HepG2 (cell line): ENCODE data around the gene MRPL34. TPM values are rescaled to one million over a fixed set of nuclear protein-coding genes. Genes with fewer than 3 reads are reported as not detected.
A peak's percentile ranks its signal among the peaks of the same experiment; 100 is the strongest.

Source experiments
- ADNP ChIP-seq: sonication (generic); formaldehyde crosslinking; IDR thresholded peaks from 2 replicates; pipeline ENCODE4 v1.4.0; 2020; ENCODE audit warnings: missing genetic modification reagents
- CCAR2 ChIP-seq: fragments of 200-400 bp; formaldehyde crosslinking; optimal IDR thresholded peaks from 2 replicates; pipeline ENCODE3; 2018; ENCODE audit warnings: low read depth, mild to moderate bottlenecking, low read length, moderate library complexity
- DNMT3B ChIP-seq: conservative IDR thresholded peaks from 2 replicates; pipeline ENCODE4 v1.6.1; 2016; ENCODE audit warnings: missing biosample characterization, control low read depth
- MED13 ChIP-seq: sonication (generic); formaldehyde crosslinking; IDR thresholded peaks from 2 replicates; pipeline ENCODE4 v1.5.0; 2020; ENCODE audit warnings: missing genetic modification reagents
- NCOA5 ChIP-seq: sonication (generic); formaldehyde crosslinking; IDR thresholded peaks from 2 replicates; pipeline ENCODE4 v1.4.0; 2020; ENCODE audit warnings: missing genetic modification reagents
- RXRA ChIP-seq: sonication (generic); formaldehyde crosslinking; IDR thresholded peaks from 2 replicates; pipeline ENCODE4 v1.5.1; 2020; ENCODE audit warnings: missing genetic modification reagents
- SOX5 ChIP-seq: IDR thresholded peaks from 2 replicates; pipeline ENCODE4 v1.6.1; 2016; ENCODE audit warnings: borderline replicate concordance
- SUZ12 ChIP-seq: fragments of 150-350 bp; IDR thresholded peaks from 2 replicates; pipeline ENCODE4 v1.6.1; 2014; ENCODE audit warnings: low read depth, low read length
- TBL1XR1 ChIP-seq: fragments of 150-350 bp; IDR thresholded peaks from 2 replicates; pipeline ENCODE4 v1.6.1; 2014; ENCODE audit warnings: borderline replicate concordance, low read length; ENCODE audit not compliant: partially characterized antibody
- YEATS2 ChIP-seq: sonication (generic); formaldehyde crosslinking; IDR thresholded peaks from 2 replicates; pipeline ENCODE4 v1.4.0; 2020; ENCODE audit warnings: missing genetic modification reagents, borderline replicate concordance
- ZBTB42 ChIP-seq: sonication (generic); formaldehyde crosslinking; IDR thresholded peaks from 2 replicates; pipeline ENCODE4 v1.5.0; 2020; ENCODE audit warnings: mild to moderate bottlenecking, missing genetic modification reagents
- ZNF296 ChIP-seq: sonication (generic); formaldehyde crosslinking; conservative IDR thresholded peaks from 2 replicates; pipeline ENCODE4 v1.5.0; 2020; ENCODE audit warnings: mild to moderate bottlenecking, missing genetic modification reagents
- ZNF546 ChIP-seq: sonication (generic); formaldehyde crosslinking; conservative IDR thresholded peaks from 2 replicates; pipeline ENCODE4 v1.8.1; 2023; ENCODE audit warnings: mild to moderate bottlenecking, missing genetic modification reagents
- ZNF644 ChIP-seq: IDR thresholded peaks from 2 replicates; pipeline ENCODE4 v1.6.1; 2016; ENCODE audit warnings: low read depth
- polyA plus RNA-seq, 8 experiments: library from polyadenylated mRNA; depleted of rRNA in 3 of 8; stranded (reverse) in 7 of 8; unstranded in 1 of 8; fragments of >200 nt; fragmentation: Illumina TruSeq in 4 of 8; extraction: Trizol in 4 of 8; gene quantifications; 2 replicates each; pipeline versions ENCODE4 v1.2.1 to v1.2.3, GENCODE V29; 2011 to 2016; ENCODE audit warnings: low read depth in 4 of 8, missing spikeins in 1 of 8, mixed read lengths in 1 of 8; ENCODE audit not compliant: insufficient read depth in 1 of 8
- total RNA-seq, 5 experiments: library from RNA; depleted of rRNA; stranded (reverse); fragments of >200 nt; fragmentation: Illumina TruSeq; extraction: Trizol; gene quantifications; 2 replicates each; pipeline ENCODE4 v1.2.3, GENCODE V29; 2016; ENCODE audit warnings: low read depth in 1 of 5
- TF ChIP-seq, protein P1 (sequence below), 2 experiments: sonication (generic) in 1 of 2; formaldehyde crosslinking in 1 of 2; IDR thresholded peaks; 2 replicates each; pipeline versions ENCODE4 v1.5.1 to v1.6.1; 2011 to 2020; ENCODE audit warnings: borderline replicate concordance in 1 of 2, low read depth in 1 of 2, low read length in 1 of 2, mild to moderate bottlenecking in 1 of 2, missing genetic modification reagents in 1 of 2, moderate library complexity in 1 of 2
- TF ChIP-seq, protein P2 (sequence below): IDR thresholded peaks from 2 replicates; pipeline ENCODE4 v1.6.1; 2018; ENCODE audit warnings: missing genetic modification reagents

The MRPL34 gene
- total and polyA plus RNA-seq, 2 of the 13 experiments (the other 11 are each of a cell fraction or from before 2014, with no cell fraction given) = 74.0 to 77.3 TPM

- TF ChIP-seq, protein P1, sequence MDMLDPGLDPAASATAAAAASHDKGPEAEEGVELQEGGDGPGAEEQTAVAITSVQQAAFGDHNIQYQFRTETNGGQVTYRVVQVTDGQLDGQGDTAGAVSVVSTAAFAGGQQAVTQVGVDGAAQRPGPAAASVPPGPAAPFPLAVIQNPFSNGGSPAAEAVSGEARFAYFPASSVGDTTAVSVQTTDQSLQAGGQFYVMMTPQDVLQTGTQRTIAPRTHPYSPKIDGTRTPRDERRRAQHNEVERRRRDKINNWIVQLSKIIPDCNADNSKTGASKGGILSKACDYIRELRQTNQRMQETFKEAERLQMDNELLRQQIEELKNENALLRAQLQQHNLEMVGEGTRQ (IDR thresholded peaks at IDR 0.05; ENCODE audit: low read depth, low read length) = no peak
- TF ChIP-seq, protein P1 (CRISPR knock-in tag; IDR thresholded peaks at IDR 0.05; ENCODE audit: borderline replicate concordance) = no peak; the same call in 1 of the 2 replicates
- TF ChIP-seq CCAR2 = no peak
- TF ChIP-seq NCOA5 (CRISPR knock-in tag) = no peak
- TF ChIP-seq TBL1XR1 = no peak
- no peak for TF ChIP-seq ZBTB42 (CRISPR knock-in tag)
- TF ChIP-seq YEATS2 (CRISPR knock-in tag) = peak; percentile 83
- 0 out of 2 replicates have a peak, but pooled peaks have one; percentile 72 for TF ChIP-seq MED13 (CRISPR knock-in tag)
- no peak for TF ChIP-seq ADNP (CRISPR knock-in tag)
- no peak; the same call in 1 of the 2 replicates for TF ChIP-seq DNMT3B (CRISPR knock-in tag)
- peak; percentile 66 for TF ChIP-seq SUZ12
- TF ChIP-seq, protein P2, sequence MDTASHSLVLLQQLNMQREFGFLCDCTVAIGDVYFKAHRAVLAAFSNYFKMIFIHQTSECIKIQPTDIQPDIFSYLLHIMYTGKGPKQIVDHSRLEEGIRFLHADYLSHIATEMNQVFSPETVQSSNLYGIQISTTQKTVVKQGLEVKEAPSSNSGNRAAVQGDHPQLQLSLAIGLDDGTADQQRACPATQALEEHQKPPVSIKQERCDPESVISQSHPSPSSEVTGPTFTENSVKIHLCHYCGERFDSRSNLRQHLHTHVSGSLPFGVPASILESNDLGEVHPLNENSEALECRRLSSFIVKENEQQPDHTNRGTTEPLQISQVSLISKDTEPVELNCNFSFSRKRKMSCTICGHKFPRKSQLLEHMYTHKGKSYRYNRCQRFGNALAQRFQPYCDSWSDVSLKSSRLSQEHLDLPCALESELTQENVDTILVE (CRISPR knock-in tag) = peak; percentile 77
- no peak; the same call in 1 of the 2 replicates for TF ChIP-seq RXRA (CRISPR knock-in tag)
- TF ChIP-seq SOX5 = no peak
- no peak for TF ChIP-seq ZNF644 (CRISPR knock-in tag)
- TF ChIP-seq ZNF546 (CRISPR knock-in tag) = no peak
- no peak for TF ChIP-seq ZNF296 (CRISPR knock-in tag)
- TF ChIP-seq, all 625 proteins: peak for 158
Measured at GRCh38 chr19:17309198-17309964, 3.7 kb downstream of the MRPL34 start, which contains the start of gene DDA1 (continued).
